Measurements from ENCODE around the gene SH3GLB2.
A peak's percentile ranks its signal among the peaks of the same experiment; 100 is the strongest.

Gene SH3GLB2

GRCh38 chr9:129028192-129028966, at the start of gene SH3GLB2:
Gene SH3GLB2, minus strand, starts transcription at chr9:129028331. Its CDS starts 177 bp downstream, at chr9:129028154.
- peak; percentile 94 for DNase-seq (ENCODE audit: low read depth)

- no peak for DNase-seq (ENCODE audit: low read depth)
Observed at GRCh38 chr9:129077236-129077635, 49.1 kb upstream of the SH3GLB2 start.

DNA sequence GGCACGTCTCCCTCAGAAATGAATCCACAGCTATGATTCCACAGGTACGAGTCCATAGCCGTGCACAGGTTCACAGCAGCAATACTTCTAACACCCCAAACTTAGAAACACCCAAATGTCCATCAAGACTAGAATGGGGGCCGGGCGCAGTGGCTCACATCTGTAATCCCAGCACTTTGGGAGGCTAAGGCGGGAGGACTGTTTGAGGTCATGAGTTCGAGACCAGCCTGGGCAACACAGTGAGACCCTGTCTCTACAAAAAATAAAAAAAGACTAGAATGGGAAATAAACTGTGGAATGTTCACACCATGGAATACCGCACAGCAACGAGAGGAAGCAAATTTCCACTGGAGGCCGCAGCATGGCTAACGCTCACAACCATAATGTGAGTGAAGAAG, 48.5 kb upstream of the SH3GLB2 start:
- no peak for DNase-seq (ENCODE audit: low read depth)

GRCh38 chr9:129075996-129076639, 48.0 kb upstream of the SH3GLB2 start:
- no peak for DNase-seq (ENCODE audit: low read depth)

DNA sequence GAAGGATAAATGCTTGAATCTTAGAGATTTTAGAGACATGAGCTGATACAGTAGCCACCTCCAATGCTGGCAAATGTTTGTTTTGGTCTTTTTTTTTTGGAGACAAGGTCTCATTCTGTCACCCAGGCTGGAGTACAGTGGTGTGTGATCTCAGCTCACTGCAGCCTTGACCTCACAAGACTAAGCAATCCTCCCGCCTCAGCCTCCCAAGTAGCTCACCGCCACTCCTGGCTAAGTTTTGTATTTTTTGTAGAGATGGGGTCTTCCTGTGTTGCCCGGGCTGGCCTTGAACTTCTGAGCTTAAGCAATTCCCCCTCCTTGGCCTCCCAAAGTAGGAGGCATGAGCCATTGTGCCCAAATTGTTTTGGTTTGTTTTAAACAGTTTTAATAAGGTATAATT, 46.0 kb upstream of the SH3GLB2 start:
- no peak for DNase-seq (ENCODE audit: low read depth)

GRCh38 chr9:129073404-129073803, 45.3 kb upstream of the SH3GLB2 start:
- DNase-seq (ENCODE audit: low read depth), result no peak

DNA sequence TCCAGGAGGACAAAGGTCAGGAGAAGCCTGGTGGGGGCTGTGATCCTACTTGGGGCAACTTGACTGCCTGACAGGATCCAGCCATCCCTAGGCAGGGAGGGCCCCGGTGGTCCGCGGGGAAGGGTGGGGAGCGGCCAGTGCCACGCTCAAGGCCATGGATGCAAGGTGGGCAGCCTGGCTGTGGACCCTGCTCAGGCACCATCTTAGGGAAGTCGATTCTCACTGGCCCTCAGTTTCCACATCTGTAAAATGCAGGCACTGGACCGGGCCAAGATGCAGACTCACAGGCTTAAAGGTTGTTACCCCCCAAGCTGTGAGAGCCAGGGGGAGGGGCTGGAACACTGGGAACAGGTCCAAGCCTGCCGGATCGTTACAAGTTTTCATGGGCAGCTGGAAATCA, 44.0 kb upstream of the SH3GLB2 start:
- no peak for DNase-seq (ENCODE audit: low read depth)

DNA sequence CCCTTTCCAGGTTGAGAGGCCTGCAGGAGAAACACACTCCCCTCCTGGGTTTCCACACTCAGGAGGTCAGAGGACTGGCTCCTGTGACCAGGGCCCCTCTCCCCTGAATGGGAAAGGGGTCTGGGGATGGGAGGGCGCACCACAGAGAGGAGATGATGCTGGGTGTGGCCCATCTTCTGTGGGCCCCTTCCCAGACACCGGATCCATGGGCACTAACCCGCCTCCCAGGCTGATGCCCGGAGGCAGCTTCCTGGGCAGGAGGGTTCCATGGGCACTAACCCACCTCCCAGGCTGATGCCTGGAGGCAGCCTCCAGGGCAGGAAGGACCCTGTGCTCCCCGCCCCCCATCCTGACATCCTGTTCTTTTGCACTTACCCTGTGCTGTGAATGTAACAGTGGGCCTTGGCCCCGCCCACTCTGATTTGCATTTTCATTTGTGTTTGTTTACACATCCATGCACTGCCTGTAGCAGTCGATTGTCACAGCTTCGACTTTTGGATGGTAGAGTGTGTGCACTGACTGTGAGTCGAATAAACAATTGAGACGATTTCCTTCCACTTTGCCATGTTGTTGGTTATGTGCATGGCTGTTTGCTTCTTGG, 43.5 kb upstream of the SH3GLB2 start:
- DNase-seq (ENCODE audit: low read depth), result no peak

DNA sequence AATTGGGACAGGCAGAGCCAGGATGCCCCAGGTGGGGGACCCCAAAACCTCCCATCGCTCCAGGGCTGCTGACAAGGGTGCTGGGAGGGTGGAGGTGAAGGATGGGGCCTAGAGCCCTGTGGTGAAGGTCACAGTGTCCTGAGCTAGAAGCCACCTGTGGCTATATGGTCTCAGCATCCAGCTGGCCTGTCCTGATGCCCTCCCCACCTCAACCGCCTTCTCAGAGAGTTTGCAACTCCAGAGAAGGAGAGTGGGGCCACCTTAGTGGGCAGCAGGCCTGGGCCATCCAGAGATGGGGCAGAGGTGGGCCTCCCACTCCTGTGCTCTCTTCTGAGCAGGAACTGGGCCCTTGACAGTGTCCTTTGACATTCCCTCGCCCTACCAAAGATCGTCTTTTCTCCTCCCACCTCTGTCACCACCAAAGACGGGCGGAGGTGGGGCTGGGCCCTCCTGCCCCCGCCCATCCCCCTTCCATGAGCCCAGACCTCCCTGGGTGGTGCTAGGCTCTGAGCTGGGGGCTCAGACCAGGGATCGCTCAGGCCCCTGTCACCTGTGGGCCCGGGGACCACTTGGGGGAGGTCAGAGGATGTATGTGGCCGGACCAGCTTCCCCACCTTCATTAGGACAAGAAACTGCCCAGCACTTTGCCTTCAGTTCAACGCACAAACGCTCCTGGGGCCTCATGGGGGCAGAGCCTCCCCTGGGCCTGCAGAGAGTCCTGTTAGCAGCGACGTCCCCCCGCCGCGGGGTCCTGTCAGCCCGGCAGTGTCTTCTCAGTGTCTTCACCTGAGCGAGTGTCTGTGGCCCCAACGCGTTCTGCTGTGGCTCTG, 42.8 kb upstream of the SH3GLB2 start:
- no peak for DNase-seq (ENCODE audit: low read depth)

DNA sequence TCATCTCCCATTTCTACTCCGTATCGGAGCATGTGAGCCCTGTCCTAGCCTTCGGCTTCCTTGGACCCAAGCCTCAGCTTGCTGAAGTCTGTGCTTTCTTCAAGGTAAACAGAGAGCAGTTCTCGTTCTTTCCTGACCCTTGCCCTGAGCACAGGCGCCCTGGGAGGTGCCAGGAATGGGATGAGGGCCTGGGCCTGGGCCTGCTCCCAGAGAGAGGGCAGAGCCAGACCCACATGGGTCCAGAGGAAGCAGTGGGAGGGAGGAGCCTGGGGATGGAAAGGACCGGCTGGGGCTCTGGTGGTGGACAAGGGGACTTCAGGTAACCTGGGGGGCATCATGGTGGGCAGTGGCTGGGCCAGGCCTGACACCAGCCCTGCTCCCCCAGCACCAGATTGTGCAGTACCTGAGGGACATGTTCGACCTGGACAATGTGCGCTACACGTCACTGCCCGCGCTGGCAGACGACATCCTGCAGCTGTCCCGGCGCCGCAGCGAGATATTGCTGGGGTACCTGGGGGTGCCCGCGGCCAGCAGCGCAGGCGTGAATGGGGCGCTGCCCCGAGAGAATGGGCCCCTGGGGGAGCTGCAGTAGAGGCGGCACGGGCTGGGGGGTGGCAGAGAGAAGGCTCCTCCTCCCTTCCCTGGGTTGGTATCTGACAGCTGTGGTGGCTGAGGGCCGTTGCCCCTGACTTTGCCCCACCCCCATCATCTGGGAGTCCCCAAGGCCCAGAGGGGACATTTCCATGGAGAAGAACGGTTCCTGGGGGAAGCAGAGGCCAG, 41.9 kb upstream of the SH3GLB2 start:
- DNase-seq (ENCODE audit: low read depth), result no peak

DNA sequence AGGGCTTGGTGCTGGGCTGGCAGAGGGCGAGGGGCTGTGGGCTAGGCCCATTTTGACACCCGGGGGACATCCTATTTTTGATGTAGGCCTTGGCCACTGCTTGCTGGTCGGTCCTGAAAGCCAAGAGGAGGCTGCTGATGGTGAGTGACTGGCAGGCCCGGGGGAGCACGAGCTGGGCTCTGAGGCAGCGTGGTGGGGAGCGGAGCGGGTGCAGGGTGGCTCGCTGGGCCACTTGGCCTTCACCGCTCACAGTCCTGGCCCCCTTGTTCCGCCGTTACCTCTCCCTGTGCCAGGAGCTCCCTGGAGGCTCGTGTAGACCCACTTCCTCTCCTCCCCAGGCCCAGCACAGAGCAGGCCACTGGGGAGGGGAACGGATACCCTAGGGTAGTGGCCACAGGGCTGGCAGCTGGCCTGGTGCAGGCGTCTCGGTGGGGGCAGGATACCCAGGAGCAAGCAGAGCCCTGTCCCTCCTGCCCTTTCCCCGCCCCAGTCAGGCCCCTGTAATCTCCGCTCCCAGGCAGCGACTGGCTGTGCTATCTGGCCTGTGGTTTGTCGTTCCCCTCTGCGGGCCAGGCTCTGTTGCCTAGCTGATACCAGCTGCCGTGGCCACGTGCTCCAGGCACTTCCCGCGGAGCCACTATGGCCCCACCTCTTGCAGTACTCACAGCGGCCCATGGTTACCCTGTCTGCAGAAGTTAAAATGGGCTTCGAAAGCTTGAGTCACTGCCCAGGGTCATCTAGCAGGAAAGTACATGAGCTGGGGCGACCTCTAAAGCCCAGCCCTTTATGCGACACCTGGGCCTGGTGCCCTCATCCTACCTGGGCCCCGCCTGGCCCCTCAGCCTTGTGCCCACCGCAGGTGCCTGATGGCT, 41.1 kb upstream of the SH3GLB2 start:
- peak; percentile 34 for DNase-seq (ENCODE audit: low read depth)

DNA sequence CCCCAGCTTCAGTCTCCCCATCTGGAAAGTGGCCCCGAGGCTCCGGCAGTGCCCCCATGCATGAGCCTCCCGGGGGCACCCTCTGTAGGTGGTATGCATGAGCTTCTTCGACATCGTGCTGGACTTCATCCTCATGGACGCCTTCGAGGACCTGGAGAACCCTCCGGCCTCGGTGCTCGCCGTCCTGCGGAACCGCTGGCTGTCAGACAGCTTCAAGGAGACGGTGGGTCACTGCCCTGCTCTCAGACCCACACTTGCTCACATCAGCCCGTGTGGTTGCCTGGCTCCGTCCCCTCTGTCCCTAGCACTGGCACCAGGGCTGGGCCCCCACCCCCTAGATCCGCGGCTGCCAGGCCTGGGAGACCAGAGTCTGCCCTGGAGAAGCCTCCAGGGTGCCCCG, 40.0 kb upstream of the SH3GLB2 start:
- no peak for DNase-seq (ENCODE audit: low read depth)

GRCh38 chr9:129064499-129064908, 36.4 kb upstream of the SH3GLB2 start:
- no peak for DNase-seq (ENCODE audit: low read depth)

GRCh38 chr9:129063061-129063460, 34.9 kb upstream of the SH3GLB2 start:
- no peak for DNase-seq (ENCODE audit: low read depth)

- no peak for DNase-seq (ENCODE audit: low read depth)
Observed at GRCh38 chr9:129060991-129061390, 32.9 kb upstream of the SH3GLB2 start.

- no peak for DNase-seq (ENCODE audit: low read depth)
Observed at GRCh38 chr9:129059796-129060785, 32.0 kb upstream of the SH3GLB2 start.

- no peak for DNase-seq (ENCODE audit: low read depth)
Observed at GRCh38 chr9:129058965-129059795, 31.0 kb upstream of the SH3GLB2 start.

- DNase-seq (ENCODE audit: low read depth), result no peak
Observed at GRCh38 chr9:129054163-129054851, 26.2 kb upstream of the SH3GLB2 start.
